HG03354 (cell line): ENCODE data around the gene ARSB.
A peak's percentile ranks its signal among the peaks of the same experiment; 100 is the strongest.
"Not testable (repeated sequence)": the region's sequence is repeated elsewhere in the genome, so short reads cannot be mapped to it uniquely, and the experiment has no call there.

ENCODE experiments used
- ATAC-seq: cut with Tn5 transposase; IDR thresholded peaks from one replicate; pipeline ENCODE4 v1.9.1; 2021; ENCODE audit warnings: mild to moderate bottlenecking; ENCODE audit not compliant: unreplicated experiment, poor library complexity, severe bottlenecking

Gene ARSB

DNA sequence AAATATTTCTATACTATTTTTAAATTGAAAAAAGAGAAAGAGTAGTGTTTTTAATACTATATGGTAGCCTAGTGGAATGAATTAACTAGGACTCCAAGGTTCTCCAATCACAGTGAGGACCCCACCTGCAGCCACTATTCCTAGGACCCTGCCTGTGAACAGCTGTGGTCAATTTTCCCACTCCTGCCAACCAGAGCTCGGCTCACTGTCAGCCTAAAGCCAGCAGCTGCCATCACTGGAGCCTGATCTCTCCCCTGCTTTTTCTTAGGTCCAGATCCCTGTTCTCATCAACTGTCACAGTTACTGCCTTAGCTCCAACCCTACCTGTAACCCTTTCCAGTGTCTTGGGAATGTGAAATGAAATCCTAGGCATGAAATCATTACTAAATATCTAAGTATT, 25.3 kb downstream of the ARSB start:
- no peak for ATAC-seq

DNA sequence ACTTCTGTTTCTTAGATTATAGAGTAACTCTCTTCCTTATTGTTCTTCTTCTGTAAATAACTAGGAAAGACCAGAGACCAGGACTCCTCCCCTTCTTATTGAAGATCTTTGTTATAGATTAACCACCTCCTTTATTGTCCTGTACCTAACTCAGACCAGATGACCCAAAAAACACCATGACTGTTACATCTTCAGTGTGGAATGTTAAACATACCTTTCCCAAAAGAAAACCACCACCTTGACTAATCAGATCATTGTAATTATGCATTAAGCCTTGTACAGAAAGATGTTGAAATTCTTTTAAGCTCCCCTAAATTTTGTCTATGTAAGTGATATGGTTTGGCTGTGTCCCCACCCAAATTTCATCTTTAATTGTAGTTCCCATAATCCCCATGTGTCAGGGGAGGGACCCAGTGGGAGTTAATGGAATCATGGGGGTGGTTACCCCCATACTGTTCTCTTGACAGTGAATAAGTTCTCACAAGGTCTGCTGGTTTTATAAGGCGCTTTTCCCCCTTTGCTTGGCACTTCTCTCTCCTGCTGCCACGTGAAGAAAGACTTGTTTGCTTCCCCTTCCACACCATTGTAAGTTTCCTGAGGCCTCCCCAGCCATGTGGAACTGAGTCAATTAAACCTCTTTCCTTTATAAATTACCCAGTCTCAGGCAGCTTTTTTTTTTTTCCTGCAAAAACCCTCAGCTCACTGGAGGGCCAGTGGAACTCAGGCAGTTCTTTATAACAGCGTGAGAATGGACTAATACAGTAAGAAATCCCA, 26.3 kb downstream of the ARSB start:
- no peak for ATAC-seq

DNA sequence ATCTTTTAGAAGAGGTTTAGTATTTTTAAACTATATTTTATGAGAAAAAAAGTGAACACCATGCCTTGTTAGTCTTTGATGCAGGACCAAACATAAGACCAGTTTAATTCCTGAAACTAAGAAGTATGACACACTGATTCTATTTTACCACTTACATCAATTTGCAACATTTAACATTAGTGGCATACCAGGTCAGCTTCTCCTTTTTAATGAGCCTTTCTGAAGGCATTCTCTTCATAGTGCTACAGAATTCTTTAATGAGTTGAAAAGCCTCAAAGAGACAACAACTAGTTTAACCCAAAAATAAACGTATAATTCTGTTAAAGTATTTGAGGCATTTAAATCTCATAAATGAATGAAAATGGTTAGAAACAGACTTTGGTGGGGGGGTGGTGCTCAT, 28.2 kb downstream of the ARSB start:
- ATAC-seq = no peak

DNA sequence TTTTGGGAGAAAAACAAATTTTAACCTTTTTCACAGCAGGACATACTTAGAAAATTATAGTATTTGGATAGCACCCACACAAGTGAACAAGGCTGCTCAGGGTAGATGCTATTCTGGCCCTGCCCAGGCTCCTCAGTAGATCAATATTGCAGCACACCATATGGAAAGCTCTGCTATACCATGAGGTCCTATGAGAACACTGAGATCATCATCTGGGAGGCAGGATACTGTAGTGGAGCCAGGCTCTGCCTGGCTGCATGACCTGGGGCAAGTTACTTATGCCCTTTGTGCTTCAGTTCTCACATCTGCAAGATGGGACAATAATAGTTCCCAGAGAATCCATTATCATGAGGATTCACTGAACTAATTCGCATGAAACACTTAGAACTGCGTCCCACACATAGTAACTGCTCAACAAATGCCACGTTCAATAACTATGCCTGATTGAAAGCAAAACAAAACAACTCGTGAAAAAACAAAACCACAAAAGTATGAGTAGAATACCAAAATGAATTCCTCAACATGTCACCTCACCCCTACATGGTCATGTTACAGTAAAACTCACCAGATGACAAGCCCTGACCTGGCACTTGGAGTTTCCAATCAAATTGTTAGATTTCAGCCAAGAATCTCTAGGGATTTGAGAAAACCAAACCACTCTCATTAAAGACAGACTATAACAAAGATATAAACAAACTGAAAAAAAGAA, 31.9 kb downstream of the ARSB start:
- ATAC-seq = no peak

DNA sequence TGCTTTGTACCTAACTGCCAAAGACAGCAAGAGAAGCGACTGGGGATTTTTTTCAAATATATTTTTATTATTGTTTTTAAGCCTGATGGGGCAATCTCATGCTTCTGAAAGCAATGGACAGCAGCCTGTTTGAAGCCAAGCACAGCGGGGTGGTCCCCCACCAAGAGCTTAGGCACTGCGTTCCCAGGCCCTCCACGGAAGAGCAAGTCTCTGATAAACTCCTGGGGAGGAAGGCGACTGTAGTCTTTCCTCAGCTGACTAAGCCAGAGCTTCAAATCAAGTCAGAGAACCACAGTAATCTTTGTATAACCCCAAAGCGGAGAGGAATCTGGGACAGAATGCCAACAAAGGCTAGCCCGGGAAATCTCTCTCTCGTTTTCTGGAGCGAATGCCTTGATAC, 54.4 kb downstream of the ARSB start:
- no peak for ATAC-seq

DNA sequence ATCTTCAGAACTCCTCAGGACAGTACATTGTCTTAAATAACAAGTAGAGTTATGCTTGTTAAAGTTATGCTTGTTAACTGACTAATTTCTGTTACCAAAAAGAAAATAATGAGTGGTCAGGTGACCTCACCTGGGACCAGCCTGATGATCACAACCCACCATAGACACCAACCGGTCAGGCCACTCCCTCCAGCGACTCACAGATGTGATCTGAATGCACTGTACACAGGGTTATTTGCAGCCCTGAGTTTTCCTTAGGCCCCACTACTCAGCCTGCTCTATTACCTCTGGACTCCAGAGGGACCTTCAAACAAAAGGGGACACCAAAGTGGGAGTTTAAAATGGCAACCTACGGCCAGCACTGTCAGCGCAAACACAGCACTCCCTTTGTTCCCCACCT, 55.3 kb downstream of the ARSB start:
- no peak for ATAC-seq

DNA sequence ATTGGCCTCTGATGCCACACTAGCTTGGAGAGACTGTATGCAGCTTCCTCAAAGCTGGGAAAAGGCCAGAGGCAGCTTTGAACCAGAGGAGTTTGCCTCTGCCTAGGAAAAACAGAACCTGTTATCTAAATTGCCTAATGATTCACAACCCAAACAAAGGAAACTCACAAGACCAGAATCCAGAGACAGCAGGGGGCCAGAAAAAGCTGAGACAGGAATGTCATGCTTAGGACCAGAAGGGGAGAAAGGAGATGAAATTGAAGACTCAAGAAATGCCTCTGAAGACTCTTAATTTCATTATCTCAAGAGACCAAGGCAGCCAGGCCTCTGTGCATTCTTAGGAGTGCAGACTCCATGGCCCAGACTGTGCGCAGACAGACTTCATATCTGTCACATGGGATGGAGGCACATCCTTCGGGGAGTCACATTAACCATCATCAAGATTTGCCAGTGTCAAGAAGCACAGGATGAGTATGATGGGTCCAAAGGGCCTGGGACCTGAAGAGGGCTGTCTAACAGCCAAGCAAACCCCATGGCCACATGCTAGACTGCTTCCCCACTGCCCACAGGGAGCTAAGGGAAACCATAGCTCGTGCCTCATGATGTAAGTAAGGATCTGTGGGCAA, 57.3 kb downstream of the ARSB start:
- no peak for ATAC-seq

DNA sequence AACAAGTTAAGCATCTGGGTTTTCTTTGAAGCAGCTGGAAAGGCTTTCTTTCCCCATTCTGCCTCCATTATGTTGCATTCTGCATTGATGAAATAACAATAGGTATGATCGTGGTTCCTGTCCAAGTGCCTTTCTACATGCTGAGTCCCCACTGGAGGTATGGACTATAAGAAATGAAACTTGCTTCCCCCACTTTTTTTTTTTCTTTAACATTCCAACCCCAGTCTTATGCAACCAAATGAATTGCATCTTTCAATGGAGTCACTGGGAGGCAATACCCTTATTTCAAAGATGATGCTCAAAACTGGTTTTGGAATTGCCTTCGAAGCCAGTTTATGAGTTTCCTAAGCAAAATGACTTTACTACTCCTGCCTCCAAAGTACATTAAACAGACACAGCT, 58.9 kb downstream of the ARSB start:
- ATAC-seq = no peak

DNA sequence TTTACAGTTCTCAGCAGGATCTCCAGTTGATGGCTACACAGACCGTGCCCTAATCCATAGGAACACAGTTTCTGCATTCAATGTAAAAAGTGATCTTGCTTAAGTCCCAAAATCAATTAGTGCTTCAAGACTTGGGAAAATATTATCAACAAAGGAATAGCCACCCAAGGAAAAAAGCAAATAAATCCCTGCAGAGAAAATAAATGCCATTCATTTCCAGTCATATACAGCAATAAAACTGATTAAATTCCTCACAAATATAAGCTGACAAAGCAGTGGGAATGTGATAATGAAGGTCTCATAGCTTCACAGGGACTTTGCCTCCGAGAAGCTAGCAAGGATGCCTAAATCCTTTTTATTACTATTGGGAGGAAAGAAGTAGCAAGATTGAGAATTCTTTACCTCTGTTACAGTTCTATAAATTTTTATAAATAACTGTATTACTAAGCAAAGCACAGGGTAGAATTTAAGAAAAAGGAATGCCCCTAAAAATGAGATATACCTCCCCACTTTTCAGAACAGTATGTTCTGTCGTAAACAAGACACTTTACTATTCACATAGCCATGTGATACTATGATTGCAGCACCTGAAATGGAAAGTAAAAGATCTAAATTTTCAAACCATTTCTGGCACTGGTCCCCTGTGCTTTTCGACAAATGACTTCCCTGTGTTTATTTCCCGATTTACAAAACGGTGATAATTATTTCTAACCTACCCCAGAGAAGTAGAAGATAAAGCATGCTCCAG, 59.8 kb downstream of the ARSB start:
- no peak for ATAC-seq

DNA sequence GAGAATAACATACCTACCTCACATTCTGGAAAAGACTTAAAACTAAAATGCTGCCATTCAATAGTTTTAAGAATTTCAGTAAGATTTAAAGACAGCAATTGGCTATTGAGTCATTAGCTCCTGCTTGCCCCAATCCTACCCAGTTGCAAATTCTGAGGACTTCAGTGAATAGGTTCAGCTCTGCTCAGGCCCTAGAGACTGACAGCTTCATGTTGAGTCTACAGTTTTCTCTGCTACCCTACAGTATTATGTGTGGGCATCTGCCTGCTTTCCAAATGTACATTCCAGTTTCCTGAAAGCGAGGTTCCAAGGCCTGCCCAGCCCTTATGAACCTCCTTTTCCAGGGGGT, 61.5 kb downstream of the ARSB start:
- ATAC-seq = no peak

DNA sequence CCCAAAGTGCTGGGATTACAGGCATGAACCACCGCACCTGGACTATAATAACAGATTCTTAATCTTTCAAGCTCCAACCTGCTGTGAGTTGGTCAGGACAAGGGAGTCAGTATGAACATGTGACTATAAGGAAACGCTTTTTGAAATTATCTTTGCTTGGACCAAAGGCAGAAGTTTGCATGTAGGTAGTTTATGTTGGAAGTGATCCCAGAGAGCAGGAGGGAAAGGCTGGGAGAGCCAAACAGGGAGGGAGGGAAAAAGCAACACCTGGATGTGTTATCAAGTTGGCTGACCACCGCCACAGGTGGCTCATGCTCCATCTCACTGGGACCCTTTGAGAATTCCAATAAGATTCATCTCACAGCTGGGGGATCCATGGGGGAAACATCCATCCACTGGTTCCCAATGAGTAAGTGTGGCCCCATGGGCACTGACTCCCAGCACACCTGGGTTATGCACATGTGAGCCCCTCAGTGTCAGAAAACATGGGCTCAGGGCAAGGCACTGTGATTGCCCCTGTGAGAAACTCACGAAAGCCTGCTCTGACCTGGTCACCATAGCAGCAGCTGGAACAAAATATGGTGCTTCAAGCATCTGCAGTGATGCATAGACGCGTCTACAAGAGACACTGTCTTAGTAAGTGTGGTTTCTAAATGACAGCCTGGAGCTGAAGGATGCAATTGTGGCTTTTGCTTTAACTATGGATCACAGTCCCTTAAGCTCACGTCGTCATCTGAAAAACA, 62.1 kb downstream of the ARSB start:
- peak; percentile 61 for ATAC-seq

DNA sequence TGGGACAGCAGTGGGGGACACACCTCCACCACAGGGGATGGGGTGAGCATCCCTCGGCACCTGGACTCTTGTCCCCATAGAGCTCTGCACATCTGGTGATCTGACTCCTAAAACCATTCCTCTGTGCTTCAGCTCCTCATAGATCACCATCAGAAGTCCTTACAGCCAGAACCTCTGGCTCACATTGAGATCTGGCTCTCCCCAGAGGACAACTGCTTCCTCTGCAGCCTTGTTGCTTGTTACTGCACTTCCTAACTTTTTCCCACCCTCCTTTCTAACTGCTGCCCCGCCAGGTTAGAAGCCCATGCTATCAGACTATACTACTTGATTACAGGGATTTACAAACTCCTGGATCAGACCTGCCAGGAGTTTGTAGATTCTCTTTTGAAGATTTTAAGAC, 64.5 kb downstream of the ARSB start:
- no peak for ATAC-seq

DNA sequence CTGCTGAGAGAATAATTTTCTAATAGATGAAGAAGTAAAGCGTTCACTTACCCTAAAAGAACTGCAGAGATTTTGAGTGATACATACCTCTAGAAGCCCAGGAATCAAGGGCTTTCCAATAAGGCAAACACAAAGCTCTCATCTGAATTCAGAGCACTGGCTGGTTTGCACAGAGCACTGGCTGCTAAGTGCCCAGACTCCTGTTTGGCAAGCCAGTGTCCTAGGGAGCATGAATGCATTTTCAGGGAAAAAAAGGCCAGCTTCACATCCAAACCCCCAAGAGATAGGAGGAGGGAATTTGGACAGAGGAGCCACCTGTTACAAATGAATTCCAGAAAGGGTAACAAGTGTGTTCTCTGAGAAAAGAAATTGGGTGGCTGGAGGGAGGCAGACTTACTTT, 65.3 kb downstream of the ARSB start:
- no peak for ATAC-seq

DNA sequence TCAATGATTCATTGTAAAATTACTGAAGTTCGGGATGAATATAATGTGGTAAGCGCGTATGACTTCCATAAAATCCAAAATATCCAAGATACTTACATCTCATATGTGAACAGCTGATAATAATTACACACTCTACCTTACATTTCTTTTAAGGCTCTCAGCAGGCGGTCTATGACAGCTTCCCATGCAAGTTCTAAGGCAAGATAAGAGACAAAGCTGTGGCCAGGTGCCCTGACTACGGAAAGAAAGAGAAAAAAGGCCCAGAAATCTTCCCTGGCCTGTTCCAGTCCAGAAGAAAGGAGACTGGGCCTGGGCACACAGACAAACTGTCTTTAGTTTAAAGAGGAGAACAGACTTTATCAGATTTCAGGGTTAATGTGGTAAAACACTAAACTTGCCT, 69.1 kb downstream of the ARSB start:
- ATAC-seq = no peak

DNA sequence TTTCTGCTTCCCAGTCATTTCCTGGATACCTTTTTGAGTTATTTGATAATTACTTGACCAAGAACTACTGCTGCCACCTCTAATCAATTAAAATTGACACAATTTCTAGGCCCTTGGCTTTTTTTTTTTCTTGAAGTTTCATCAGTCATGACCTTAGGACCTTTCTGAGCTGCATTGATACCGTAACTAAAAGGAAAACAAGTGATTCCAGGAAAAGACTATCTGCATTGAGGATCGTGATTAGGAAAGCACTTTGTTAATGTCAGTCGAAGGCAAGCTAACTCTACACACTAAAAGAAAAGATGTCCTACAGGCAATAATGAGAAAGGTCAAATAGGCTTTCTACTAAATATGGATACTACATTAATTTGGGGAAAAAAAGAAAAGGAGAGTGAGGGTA, 69.9 kb downstream of the ARSB start:
- ATAC-seq = no peak

DNA sequence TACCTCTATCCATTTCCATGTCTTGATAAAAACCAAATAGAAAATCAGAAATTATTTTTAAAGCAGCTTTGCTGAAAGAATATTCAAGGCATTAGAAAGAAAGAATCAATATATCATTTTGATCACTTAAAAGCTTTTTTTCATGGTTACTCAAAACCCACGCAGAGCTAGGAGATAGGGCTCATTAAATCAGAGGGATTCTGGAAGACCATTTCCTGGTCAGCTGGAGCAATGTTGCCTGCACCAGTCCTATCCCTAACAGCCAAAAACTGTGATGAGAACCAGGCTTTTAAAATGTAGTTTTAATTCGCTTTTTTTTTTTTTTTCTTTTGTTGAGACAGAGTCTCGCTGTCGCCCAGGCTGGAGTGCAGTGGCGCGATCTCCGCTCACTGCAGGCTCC, 72.3 kb downstream of the ARSB start:
- ATAC-seq = no peak

DNA sequence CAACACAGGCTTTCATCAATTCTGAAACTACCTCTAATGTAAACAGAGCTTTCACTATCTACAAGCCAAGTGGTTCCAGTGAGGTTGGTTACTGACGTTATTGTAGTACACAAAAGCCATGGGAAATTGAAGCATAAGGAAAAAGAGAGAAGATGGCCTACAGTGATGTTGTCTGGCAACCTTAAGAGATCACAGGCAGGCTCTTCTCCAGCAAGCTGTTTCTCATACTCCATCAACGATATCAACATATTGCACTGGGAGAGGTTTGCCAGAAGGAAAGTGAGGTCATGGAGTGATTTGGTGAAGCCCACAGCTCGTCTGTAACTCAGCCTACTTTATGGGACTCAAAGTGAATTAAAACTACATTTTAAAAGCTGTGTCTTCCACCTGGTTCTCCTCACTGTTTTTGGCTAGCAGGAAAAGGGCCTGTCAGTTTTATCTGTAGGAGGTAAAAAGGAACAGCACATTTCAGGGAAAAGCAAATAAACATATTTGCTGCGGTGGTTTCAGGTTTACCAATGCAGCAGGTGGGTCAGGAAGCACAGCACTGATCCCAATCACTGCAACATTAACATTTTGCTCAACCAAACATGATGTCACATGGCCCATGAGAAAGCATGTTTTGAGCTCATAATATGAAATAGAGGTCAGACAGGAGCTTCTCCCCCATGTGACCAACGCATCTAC, 72.9 kb downstream of the ARSB start:
- ATAC-seq = no peak

DNA sequence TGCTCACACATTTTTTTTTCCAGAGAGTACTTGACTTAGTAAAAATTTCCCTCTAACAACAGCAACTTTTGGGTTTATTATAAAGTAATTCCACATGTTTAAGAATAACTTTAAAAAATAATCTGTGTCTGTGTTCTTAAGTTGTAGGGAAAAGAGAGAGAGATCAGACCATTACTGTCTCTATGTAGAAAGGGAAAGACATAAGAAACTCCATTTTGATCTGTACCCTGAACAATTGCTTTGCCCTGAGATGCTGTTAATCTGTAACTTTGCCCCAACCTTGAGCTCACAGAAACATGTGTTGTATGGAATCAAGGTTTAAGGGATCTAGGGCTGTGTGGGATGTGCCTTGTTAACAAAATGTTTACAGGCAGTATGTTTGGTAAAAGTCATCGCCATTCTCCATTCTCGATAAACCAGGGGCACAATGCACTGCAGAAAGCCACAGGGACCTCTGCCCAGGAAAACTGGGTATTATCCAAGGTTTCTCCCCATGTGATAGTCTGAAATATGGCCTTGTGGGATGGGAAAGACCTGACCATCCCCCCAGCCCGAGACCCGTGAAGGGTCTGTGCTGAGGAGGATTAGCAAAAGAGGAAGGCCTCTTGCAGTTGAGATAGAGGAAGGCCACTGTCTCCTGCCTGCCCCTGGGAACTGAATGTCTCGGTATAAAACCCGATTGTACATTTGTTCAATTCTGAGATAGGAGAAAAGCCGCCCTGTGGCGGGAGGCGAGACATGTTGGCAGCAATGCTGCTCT, 75.7 kb downstream of the ARSB start:
- not testable (repeated sequence) for ATAC-seq
